Measurements from ENCODE around the gene MYO1E.

- TF ChIP-seq CTCF (IDR thresholded peaks at IDR 0.05) (no peak), POLR2A (IDR thresholded peaks at IDR 0.05) (no peak)
Observed at GRCh38 chr15:59131969-59132562, 240.6 kb downstream of the MYO1E start.
